Neural progenitor cell (in vitro differentiated cells): ENCODE data around the gene SCO2.

Source experiments
- CTCF ChIP-seq: fragments of 200-600 bp; sonication (generic); IDR thresholded peaks from 2 replicates; pipeline ENCODE4 v1.5.1; 2017; ENCODE audit warnings: antibody characterized with exemption, mild to moderate bottlenecking
- EZH2 ChIP-seq: fragments of 200-600 bp; sonication (generic); IDR thresholded peaks from 2 replicates; pipeline ENCODE4 v1.6.1; 2017; ENCODE audit warnings: antibody characterized with exemption, mild to moderate bottlenecking, moderate library complexity

GRCh38 chr22:50490531-50491308 is 34.7 kb downstream of the SCO2 start:
- TF ChIP-seq CTCF (no peak), EZH2 (no peak)
